Peyer's patch (tissue), 4 donors: ENCODE data around the gene SIRT1.

Experiments
- CTCF ChIP-seq, 6 experiments: fragments of 450-650 bp in 4 of 6; fragments of 200-600 bp in 2 of 6; sonication (generic) in 1 of 6; IDR thresholded peaks; one replicate each; pipeline ENCODE4 v1.5.1; 2017 to 2019; ENCODE audit warnings: antibody characterized with exemption in 6 of 6, mild to moderate bottlenecking in 3 of 6, moderate library complexity in 1 of 6
- POLR2A ChIP-seq, 2 donors: fragments of 450-650 bp; IDR thresholded peaks; one replicate each; pipeline ENCODE4 v1.5.1; 2017; ENCODE audit warnings: antibody characterized with exemption in 2 of 2, mild to moderate bottlenecking in 2 of 2, moderate library complexity in 2 of 2

- TF ChIP-seq CTCF (IDR thresholded peaks at IDR 0.05) (no peak), POLR2A (IDR thresholded peaks at IDR 0.05) (no peak)
Measured at GRCh38 chr10:67868132-67868531, 16.3 kb upstream of the SIRT1 start.
